GM06990 (cell line): ENCODE measurements around the gene PTGES2.

ENCODE experiments used
- DNase-seq: peaks from one replicate; pipeline ENCODE4 v3.0.0-alpha.2; 2011; ENCODE audit not compliant: insufficient read length; ENCODE audit errors: extremely low read depth
- H3K27me3 ChIP-seq: replicated peaks from 2 replicates; pipeline ENCODE4 v1.6.0; 2011; ENCODE audit warnings: low read length; ENCODE audit not compliant: control insufficient read depth, insufficient read depth
- H3K36me3 ChIP-seq: 2 replicates; pipeline ENCODE4 v1.5.1; 2011; ENCODE audit warnings: low read length; ENCODE audit not compliant: control insufficient read depth, insufficient read depth
- H3K4me3 ChIP-seq: replicated peaks from 2 replicates; pipeline ENCODE4 v1.5.1; 2011; ENCODE audit warnings: low read depth, mild to moderate bottlenecking, control low read depth, low read length
- CTCF ChIP-seq: IDR thresholded peaks from 2 replicates; pipeline ENCODE4 v1.5.1; 2011; ENCODE audit warnings: low read length, control low read depth, mild to moderate bottlenecking, inconsistent platforms; ENCODE audit not compliant: insufficient read depth, poor library complexity, severe bottlenecking

PTGES2 gene

GRCh38 chr9:128092199-128092977 is 35.1 kb downstream of the PTGES2 start:
- no peak for TF ChIP-seq CTCF
- H3K36me3 ChIP-seq: no peaks in the 10 kb centered on the region; the same call in none of the 2 replicates
- H3K27me3 ChIP-seq: no peaks in the 10 kb centered on the region
- no peak overlapping the region for H3K4me3 ChIP-seq
- no peak for DNase-seq

GRCh38 chr9:128091571-128091970 is 36.0 kb downstream of the PTGES2 start:
- Histone ChIP-seq H3K27me3 (no peaks in the 10 kb centered on the region), H3K4me3 (no peak overlapping the region), H3K36me3 (no peaks in the 10 kb centered on the region; the same call in none of the 2 replicates)
- TF ChIP-seq CTCF: no peak
- DNase-seq: no peak

DNA sequence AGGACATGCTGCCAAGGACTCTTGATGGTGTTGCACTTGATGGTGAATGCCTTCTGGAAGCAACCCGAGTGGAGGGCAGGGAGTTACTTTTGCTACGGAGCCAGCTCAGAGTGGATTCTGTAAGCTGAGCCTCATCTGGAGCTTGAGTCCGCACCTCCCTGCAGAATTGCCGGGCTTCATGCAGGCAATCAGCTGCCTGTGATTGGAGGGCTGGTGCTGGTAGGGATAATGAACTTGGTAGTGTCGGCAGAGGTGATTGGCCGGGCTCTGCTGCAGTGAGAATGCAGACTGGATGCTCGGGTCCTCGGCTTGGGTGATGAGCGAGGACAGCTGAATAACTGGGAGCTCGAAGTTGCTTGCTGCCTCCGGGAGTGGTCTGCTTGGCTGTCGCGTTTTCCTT is 36.4 kb downstream of the PTGES2 start:
- no peak for DNase-seq
- TF ChIP-seq CTCF: no peak
- H3K27me3 ChIP-seq: no peaks in the 10 kb centered on the region
- H3K4me3 ChIP-seq: no peak overlapping the region
- H3K36me3 ChIP-seq: no peaks in the 10 kb centered on the region; the same call in none of the 2 replicates

GRCh38 chr9:128089299-128089698 is 38.2 kb downstream of the PTGES2 start:
- Histone ChIP-seq H3K4me3 (no peak overlapping the region), H3K27me3 (no peaks in the 10 kb centered on the region), H3K36me3 (no peaks in the 10 kb centered on the region; the same call in none of the 2 replicates)
- no peak for TF ChIP-seq CTCF
- DNase-seq: no peak

GRCh38 chr9:128088253-128088945 is 39.1 kb downstream of the PTGES2 start:
- TF ChIP-seq CTCF: no peak

More at GRCh38 chr9:128088253-128088945, 39.1 kb downstream of the PTGES2 start:
- Histone ChIP-seq H3K4me3 (no peak overlapping the region), H3K36me3 (no peaks in the 10 kb centered on the region; the same call in none of the 2 replicates), H3K27me3 (no peaks in the 10 kb centered on the region)
- no peak for DNase-seq
